ENCODE results near the gene PRKCA.
"Not testable (repeated sequence)": the region's sequence is repeated elsewhere in the genome, so short reads cannot be mapped to it uniquely, and the experiment has no call there.

The PRKCA gene

DNA sequence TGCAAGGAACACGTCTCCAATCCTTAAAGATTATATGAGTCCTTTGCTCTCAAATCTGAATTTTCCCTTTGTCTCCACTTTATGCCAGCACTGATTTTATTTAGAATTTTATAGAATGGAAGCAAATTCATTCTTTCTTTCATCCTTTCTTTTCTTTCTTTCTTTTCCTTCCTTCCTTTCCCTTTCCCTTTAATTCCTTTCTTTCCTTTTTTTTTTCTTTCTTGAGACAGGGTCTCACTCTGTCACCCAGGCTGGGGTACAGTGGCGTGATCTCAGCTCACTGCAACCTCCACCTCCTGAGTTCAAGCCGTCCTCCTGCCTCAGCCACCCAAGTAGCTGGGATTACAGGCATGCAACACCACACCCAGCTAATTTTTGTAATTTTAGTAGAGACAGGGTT, 187.2 kb downstream of the PRKCA start:
- not testable (repeated sequence) for DNase-seq (ENCODE audit: low read depth)

- DNase-seq (ENCODE audit: low read depth): no peak
Observed at GRCh38 chr17:66491213-66491612, 188.8 kb downstream of the PRKCA start.

DNA sequence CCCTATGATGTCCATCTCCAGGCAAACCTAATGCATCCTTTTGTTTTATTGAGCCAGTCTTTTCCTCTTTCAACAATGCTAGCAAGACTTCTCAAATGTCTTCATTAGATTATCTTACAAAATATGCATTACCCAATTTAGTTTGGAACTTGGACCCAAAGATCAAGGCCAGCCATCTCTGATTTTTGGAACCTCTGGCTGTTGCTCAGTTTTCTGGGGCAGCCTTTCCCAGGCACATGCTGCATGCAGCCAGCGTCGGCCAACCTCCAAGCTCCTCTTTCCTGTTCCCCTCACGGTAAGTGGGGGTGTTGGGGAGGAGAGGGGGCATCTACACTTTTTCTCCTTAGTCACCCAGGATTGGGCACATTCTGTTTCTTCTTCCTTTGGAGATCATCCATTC, 189.3 kb downstream of the PRKCA start:
- no peak for DNase-seq (ENCODE audit: low read depth)

GRCh38 chr17:66492080-66492479, 189.7 kb downstream of the PRKCA start:
- DNase-seq (ENCODE audit: low read depth): no peak

DNA sequence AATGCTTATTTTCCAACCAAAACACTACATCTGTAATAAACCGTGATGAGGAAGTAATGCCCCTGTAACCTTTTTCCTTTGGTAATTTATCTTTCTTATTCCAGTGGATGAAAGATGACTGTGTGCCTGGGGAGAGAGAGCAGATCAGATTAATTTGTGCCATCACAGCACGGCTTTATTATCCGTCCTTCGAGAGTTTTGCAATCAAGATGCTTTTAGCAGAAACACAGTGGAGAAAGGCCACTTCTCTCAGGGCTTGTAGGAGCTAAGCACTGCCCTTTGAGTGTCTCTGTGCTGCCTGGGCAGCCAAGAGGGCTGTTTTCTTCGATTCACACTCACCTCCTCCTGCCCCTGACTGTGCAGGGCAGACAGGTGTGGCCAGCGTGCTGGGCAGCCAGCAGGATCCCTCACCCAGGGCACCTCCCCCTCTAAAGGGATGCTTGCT, 190.2 kb downstream of the PRKCA start:
- DNase-seq (ENCODE audit: low read depth): no peak

GRCh38 chr17:66493283-66494019, 191.0 kb downstream of the PRKCA start:
- DNase-seq (ENCODE audit: low read depth): no peak

GRCh38 chr17:66494023-66494803, 191.8 kb downstream of the PRKCA start:
- peak; percentile 80 for DNase-seq (ENCODE audit: low read depth)

- no peak for DNase-seq (ENCODE audit: low read depth)
Observed at GRCh38 chr17:66495035-66495434, 192.6 kb downstream of the PRKCA start.

DNA sequence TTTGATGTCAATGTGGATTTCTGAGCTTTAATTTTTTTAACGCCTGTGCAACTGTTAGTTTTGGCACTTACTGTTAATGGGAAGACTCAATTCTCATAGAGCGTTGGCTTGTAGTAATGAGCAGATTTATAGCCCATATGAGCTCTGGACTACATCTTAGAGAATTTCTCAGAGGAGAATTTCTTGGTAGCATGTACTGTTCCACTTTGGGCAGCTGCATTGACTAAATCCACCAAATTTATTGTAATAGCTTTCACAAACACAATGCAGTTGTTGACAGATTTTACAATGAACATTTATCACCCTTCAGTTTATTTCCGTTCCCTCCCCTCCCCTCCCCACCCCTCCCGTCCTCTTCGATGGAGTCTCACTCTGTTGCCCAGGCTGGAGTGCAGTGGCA, 193.9 kb downstream of the PRKCA start:
- no peak for DNase-seq (ENCODE audit: low read depth)

- DNase-seq (ENCODE audit: low read depth): no peak
Observed at GRCh38 chr17:66498580-66498979, 196.2 kb downstream of the PRKCA start.

DNA sequence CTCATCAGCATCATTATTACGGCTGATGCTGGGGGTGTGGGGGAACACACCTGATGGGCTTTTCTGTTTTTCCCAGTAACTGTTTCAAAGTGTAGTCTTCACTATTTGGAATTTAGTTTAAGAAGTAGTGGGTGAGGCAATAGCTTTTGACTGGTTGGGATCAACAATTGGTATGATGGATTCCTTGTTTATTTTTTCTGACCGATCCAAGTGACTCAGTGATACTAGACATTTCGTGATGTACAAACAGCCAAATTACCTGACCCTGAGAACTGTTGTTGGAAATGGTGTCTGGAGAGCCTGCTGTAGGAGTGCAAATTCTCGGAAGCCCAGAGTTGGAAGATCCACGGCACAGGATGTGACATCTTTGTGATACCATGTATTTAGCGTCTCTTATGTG, 204.2 kb downstream of the PRKCA start:
- DNase-seq (ENCODE audit: low read depth): no peak

- DNase-seq (ENCODE audit: low read depth): no peak
Observed at GRCh38 chr17:66507103-66507923, 204.9 kb downstream of the PRKCA start.

DNA sequence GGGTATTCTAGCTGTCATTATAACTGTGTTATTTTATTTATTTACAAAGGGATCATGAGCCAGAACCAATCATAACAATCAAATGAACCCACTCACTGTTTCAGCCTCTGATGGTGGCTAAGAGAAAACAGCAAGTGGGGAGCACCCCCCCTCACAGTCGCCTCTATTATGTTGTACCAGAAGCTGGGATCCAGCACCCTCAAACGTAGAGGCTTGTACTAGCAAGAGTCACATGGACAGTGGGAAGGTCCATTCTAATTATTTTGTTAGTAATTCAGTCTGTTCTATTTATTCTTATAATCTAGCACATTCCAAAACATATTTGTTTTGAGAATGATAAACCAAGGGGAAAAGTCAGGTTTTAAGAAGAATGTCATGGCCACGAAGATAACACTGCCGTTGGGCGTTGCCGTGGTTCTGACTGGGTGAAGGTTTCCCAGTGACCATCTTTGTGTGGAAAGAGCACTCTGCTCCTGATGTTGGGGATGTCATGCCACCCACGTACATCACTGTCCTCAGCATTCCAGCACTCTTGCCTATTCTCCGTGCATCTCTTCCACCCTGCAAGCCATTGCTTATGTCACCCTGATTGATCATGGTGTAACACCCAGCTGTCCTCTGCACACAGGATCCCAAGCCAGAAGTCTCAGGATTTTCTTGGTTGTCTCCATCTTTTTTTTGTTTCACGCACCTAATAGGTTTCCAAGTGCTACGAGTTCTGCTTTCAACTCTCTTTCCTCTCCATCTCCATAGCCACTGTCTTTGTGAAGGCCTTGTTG, 205.8 kb downstream of the PRKCA start:
- DNase-seq (ENCODE audit: low read depth): no peak

DNA sequence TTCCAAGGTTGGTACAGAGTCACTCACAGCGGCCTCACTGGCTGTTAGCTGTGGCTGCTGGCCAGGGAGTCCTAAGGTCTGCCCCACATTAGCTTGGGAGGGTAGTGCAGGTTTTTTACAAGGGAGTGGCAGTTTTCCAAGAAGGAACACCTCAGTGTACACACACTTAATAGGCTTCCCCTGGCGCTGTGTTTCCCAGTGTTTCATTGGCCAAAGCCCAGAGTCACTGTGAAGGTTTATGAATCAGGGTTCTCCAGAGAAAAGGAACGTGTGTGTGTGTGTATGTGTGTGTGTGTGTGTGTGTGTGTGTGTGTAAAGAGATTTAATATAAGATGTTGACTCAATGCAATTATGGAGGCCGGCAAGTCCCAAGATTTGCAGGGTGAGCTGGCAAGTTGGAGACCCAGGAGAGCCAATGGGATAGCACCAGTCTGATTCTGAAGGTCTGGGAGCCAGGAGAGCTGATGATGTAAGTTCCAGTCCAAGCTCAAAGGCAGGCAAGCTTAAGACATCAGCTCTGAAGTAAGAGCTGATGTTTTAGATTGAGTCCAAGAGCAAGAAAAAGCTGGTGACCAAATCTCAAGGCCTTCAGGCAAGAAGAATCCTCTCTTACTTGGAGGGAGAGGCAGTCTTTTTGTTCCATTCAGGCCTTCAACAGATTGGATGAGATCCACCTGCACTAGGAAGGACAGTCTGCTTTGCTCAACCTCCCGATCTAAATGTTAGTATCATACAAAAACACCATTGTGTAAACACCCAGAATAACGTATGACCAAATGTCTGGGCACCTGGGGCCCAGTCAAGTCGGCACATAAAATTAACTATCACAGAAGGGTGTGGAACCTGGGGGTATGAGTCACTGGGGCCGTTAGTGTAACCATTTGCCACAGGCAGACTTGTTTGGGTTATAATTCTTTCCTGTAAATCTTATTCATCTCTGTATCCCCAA, 206.8 kb downstream of the PRKCA start:
- DNase-seq (ENCODE audit: low read depth): no peak

GRCh38 chr17:66509926-66510325, 207.5 kb downstream of the PRKCA start:
- DNase-seq (ENCODE audit: low read depth): no peak

DNA sequence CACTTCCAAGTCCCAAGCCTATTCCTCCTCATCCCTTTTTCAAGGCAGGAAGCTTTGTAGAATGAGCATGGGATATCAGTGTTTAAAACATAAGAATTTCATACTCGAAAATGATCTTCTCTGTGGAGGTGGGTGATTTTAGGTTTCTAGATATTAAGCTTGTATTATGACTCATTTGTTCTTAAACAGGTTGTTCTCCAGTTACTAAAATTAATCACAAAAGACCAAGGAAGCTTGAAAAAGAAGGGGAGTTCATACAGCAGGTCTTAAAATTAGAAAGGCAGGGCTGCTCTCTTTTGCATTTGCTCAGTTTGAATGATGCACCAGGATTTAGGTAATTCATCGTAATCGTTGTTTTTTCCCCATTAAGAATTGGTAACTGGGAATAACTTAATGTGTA, 208.7 kb downstream of the PRKCA start:
- DNase-seq (ENCODE audit: low read depth): no peak

DNA sequence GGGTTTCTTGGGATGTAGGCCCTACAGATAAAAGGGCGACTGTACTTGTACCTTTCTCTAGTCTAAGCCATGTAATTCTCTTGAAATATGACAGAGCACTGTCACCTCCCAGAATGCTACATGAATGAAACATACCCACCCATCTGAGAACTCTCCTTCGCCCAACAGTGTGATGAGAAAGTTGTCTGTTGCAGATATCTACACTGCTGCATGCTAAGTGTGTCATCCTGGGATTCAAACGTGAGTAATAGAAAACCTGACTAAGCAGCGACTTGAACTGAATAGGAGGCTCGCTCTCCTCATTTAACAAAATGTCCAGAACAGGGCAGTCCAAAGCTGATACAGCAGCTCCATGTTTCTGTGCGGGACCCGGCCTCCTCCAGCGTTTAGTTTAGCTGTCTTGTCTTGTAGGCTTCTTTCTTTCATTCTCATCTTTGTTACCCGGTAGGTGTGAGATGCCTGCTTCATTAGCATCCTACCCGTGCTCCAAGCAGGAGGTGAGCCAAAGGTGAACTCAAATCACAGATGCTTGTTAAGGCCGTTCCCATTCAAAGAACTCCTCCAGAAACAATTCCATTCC, 211.9 kb downstream of the PRKCA start:
- no peak for DNase-seq (ENCODE audit: low read depth)

- DNase-seq (ENCODE audit: low read depth): no peak
Observed at GRCh38 chr17:66515974-66516373, 213.6 kb downstream of the PRKCA start.

DNA sequence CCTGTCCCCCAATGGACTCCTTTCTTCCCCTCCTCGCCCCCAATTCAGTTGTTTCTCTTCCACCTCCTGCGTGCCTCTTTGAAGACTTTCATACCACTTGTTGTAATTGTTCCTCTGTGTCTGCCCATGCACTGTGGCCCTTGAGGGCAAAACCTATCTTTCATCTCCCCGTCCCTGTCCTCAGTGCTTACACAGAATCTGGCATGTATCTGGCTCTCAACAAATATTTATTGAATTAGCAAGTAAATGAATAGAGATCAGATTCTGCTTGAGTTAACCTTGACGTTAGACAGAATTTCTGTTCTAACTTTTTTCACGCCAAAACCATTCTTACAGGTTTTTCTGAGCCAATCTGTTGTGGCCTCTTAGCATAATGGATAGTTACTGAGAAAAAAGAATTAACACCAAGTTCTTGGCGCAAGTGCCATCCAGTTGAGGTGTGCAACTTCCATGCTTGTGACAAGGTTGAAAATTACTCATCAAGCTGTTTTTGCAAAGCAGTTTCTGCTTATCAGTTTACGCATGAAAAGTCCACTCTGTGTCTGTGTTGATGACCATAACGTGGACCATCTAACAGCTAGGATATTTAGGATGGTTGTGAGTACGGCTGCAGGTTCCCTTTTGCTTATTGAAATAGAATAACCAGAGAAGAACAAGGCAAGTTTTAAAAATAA, 215.1 kb downstream of the PRKCA start:
- DNase-seq (ENCODE audit: low read depth): no peak

GRCh38 chr17:66518108-66518507, 215.7 kb downstream of the PRKCA start:
- no peak for DNase-seq (ENCODE audit: low read depth)
